HepG2 (cell line): ENCODE results near the gene TUG1. TPM values are rescaled to one million over a fixed set of nuclear protein-coding genes. Genes with fewer than 3 reads are reported as not detected.

Source experiments
- ATAC-seq: fragments of 200-7000 bp; cut with Tn5 transposase; 3 replicates; pipeline ENCODE4 v1.9.1; 2020; ENCODE audit warnings: mild to moderate bottlenecking, moderate library complexity
- BruUV-seq: library from RNA; stranded (reverse); fragments of 400-500 nt; replicated peaks from 2 replicates; lab custom pipeline; 2021; lab: Mats Ljungman, UMichigan
- CTCF ChIA-PET: fragments of 300-600 bp; formaldehyde crosslinking; extraction: SDS; loops from one replicate; lab custom pipeline; 2021; ENCODE audit warnings: low total read pairs, inconsistent platforms, low intra/inter-chr PET ratio; lab: Yijun Ruan, JAX
- POLR2A ChIA-PET: fragments of 350-600 bp; sonication (Branson Sonifier 250); formaldehyde crosslinking; loops from one replicate; lab custom pipeline; 2020; ENCODE audit warnings: antibody characterized with exemption, inconsistent platforms; lab: Yijun Ruan, JAX
- DNase-seq: peaks from one replicate; pipeline ENCODE4 v3.0.0-alpha.2; 2015; ENCODE audit warnings: low spot score
- FAIRE-seq: peaks from 3 replicates; lab custom pipeline; 2011; peaks lifted over from hg19 to GRCh38; lab: Jason Lieb, UNC
- H2AFZ ChIP-seq: one replicate; pipeline ENCODE4 v1.6.1; 2011; ENCODE audit warnings: low read length, inconsistent platforms
- H3K27ac ChIP-seq: fragments of 300-600 bp; 3 replicates; pipeline ENCODE4 v1.8.0; 2011; ENCODE audit warnings: mixed run types, mild to moderate bottlenecking, mixed read lengths, low read length, inconsistent platforms; ENCODE audit not compliant: insufficient read depth; ENCODE audit errors: extremely low read length
- H3K27me3 ChIP-seq, 2 experiments: fragments of 200-600 bp in 1 of 2; 2 replicates in 1 of 2; 3 replicates in 1 of 2; pipeline versions ENCODE4 v1.6.0 to v1.8.0; 2011; ENCODE audit warnings: low read length in 2 of 2, mild to moderate bottlenecking in 2 of 2, moderate library complexity in 2 of 2, inconsistent platforms in 1 of 2; ENCODE audit not compliant: insufficient read depth in 2 of 2, control insufficient read depth in 1 of 2
- H3K36me3 ChIP-seq, 2 experiments: fragments of 200-600 bp in 1 of 2; replicated peaks in 1 of 2; 2 replicates in 1 of 2; 3 replicates in 1 of 2; pipeline versions ENCODE4 v1.5.1 to v1.8.0; 2011; ENCODE audit warnings: low read length in 2 of 2, inconsistent platforms in 1 of 2; ENCODE audit not compliant: insufficient read depth in 2 of 2, control insufficient read depth in 1 of 2
- H3K4me1 ChIP-seq: 2 replicates; pipeline ENCODE4 v1.5.1; 2012; ENCODE audit warnings: low read length, inconsistent platforms; ENCODE audit not compliant: insufficient read depth
- H3K4me2 ChIP-seq: 2 replicates; pipeline ENCODE4 v1.6.0; 2011; ENCODE audit warnings: low read depth, low read length, inconsistent platforms
- H3K4me3 ChIP-seq, 3 experiments: fragments of 200-600 bp in 1 of 3; sonication (generic), shearing (Covaris generic) in 1 of 3; replicated peaks in 1 of 3; 2 replicates each; pipeline ENCODE4 v1.5.1; 2011 to 2016; ENCODE audit warnings: low read length in 3 of 3, inconsistent platforms in 2 of 3, low read depth in 2 of 3, mild to moderate bottlenecking in 2 of 3, control low read depth in 1 of 3, mixed read lengths in 1 of 3; ENCODE audit not compliant: insufficient read depth in 1 of 3
- H3K79me2 ChIP-seq: one replicate; pipeline ENCODE4 v1.6.1; 2011; ENCODE audit warnings: low read length, inconsistent platforms; ENCODE audit not compliant: insufficient read depth
- H3K9ac ChIP-seq: 2 replicates; pipeline ENCODE4 v1.6.0; 2011; ENCODE audit warnings: mild to moderate bottlenecking, low read depth, low read length, inconsistent platforms; ENCODE audit not compliant: insufficient read depth
- H3K9me3 ChIP-seq: 2 replicates; pipeline ENCODE4 v1.5.1; 2012; ENCODE audit warnings: mild to moderate bottlenecking, low read length
- H4K20me1 ChIP-seq: 2 replicates; pipeline ENCODE4 v1.6.0; 2011; ENCODE audit warnings: inconsistent platforms, mild to moderate bottlenecking, low read length, moderate library complexity; ENCODE audit not compliant: insufficient read depth
- GATAD1 ChIP-seq: IDR thresholded peaks from 2 replicates; pipeline ENCODE4 v1.6.1; 2016; ENCODE audit warnings: missing genetic modification reagents, missing compliant biosample characterization
- KAT8 ChIP-seq: IDR thresholded peaks from 2 replicates; pipeline ENCODE4 v1.6.1; 2016; ENCODE audit warnings: missing genetic modification reagents, missing compliant biosample characterization
- SSRP1 ChIP-seq: IDR thresholded peaks from 2 replicates; pipeline ENCODE4 v1.6.1; 2016; ENCODE audit warnings: control low read depth
- TERF1 ChIP-seq: sonication (generic); formaldehyde crosslinking; IDR thresholded peaks from 2 replicates; pipeline ENCODE4 v1.8.0; 2022; ENCODE audit warnings: mild to moderate bottlenecking, missing genetic modification reagents, moderate library complexity
- TSC22D2 ChIP-seq: sonication (generic); formaldehyde crosslinking; IDR thresholded peaks from 2 replicates; pipeline ENCODE4 v1.5.1; 2020; ENCODE audit warnings: missing genetic modification reagents, mild to moderate bottlenecking, borderline replicate concordance
- ZBTB10 ChIP-seq: sonication (generic); formaldehyde crosslinking; IDR thresholded peaks from 2 replicates; pipeline ENCODE4 v1.4.0; 2020; ENCODE audit warnings: missing genetic modification reagents, borderline replicate concordance
- ZFP36L1 ChIP-seq: sonication (generic); formaldehyde crosslinking; IDR thresholded peaks from 2 replicates; pipeline ENCODE4 v1.8.0; 2022; ENCODE audit warnings: mild to moderate bottlenecking, missing genetic modification reagents, moderate library complexity
- ZFX ChIP-seq: sonication (generic); formaldehyde crosslinking; IDR thresholded peaks from 2 replicates; pipeline ENCODE4 v1.4.0; 2020; ENCODE audit warnings: mild to moderate bottlenecking, low read depth, missing genetic modification reagents, moderate library complexity
- ZMYM2 ChIP-seq: sonication (generic); formaldehyde crosslinking; IDR thresholded peaks from 2 replicates; pipeline ENCODE4 v1.8.0; 2022; ENCODE audit warnings: mild to moderate bottlenecking, missing genetic modification reagents
- ZNF143 ChIP-seq: sonication (generic); formaldehyde crosslinking; IDR thresholded peaks from 2 replicates; pipeline ENCODE4 v1.4.0; 2020; ENCODE audit warnings: missing genetic modification reagents
- ZNF430 ChIP-seq: sonication (generic); formaldehyde crosslinking; IDR thresholded peaks from 2 replicates; pipeline ENCODE4 v1.9.0; 2021; ENCODE audit warnings: mild to moderate bottlenecking, missing genetic modification reagents
- ZNF724P ChIP-seq: sonication (generic); formaldehyde crosslinking; IDR thresholded peaks from 2 replicates; pipeline ENCODE4 v1.8.0; 2022; ENCODE audit warnings: missing genetic modification reagents, borderline replicate concordance
- WGBS: methylation state at CpG from one replicate; pipeline ENCODE4 v1.1.6; 2017; ENCODE audit warnings: low lambda C conversion rate; 5-methylcytosine and 5-hydroxymethylcytosine counted together
- in situ Hi-C: cut with HindIII; loops from 2 replicates; pipeline ENCODE4 v1.10.0; 2017; ENCODE audit warnings: low pct_unique_long_range_greater_than_20kb; ENCODE audit not compliant: extremely low pct_ligation_motif_present
- intact Hi-C: fragments of 100-400 bp; cut with micrococcal nuclease; formaldehyde crosslinking; loops from one replicate; pipeline ENCODE4 v1.10.0; 2022; ENCODE audit not compliant: unreplicated experiment
- polyA plus RNA-seq, 8 experiments: library from polyadenylated mRNA; depleted of rRNA in 3 of 8; stranded (reverse) in 7 of 8; unstranded in 1 of 8; fragments of >200 nt; fragmentation: Illumina TruSeq in 4 of 8; extraction: Trizol in 4 of 8; gene quantifications; 2 replicates each; pipeline versions ENCODE4 v1.2.1 to v1.2.3, GENCODE V29; 2011 to 2016; ENCODE audit warnings: low read depth in 4 of 8, missing spikeins in 1 of 8, mixed read lengths in 1 of 8; ENCODE audit not compliant: insufficient read depth in 1 of 8
- total RNA-seq, 5 experiments: library from RNA; depleted of rRNA; stranded (reverse); fragments of >200 nt; fragmentation: Illumina TruSeq; extraction: Trizol; gene quantifications; 2 replicates each; pipeline ENCODE4 v1.2.3, GENCODE V29; 2016; ENCODE audit warnings: low read depth in 1 of 5
- TF ChIP-seq, protein P1 (sequence below): sonication (generic); formaldehyde crosslinking; IDR thresholded peaks from 2 replicates; pipeline ENCODE4 v1.4.0; 2020; ENCODE audit warnings: mild to moderate bottlenecking, missing genetic modification reagents

TUG1 gene
- total and polyA plus RNA-seq, 2 of the 13 experiments (the other 11 are each of a cell fraction or from before 2014, with no cell fraction given): 35.2 to 122 TPM

GRCh38 chr22:30944986-30945385 lies 24.1 kb upstream of the TUG1 start:
- DNase-seq (no peak), FAIRE-seq (no peak), ATAC-seq (no peak)
- no peaks in the 10 kb centered on the region for H3K9me3 ChIP-seq
- H4K20me1 ChIP-seq: no peaks in the 10 kb centered on the region
- CTCF ChIA-PET: no interaction called here
- peaks cover 48 to 98% of the 10 kb centered on the region in 2 experiments for H3K36me3 ChIP-seq
- TF ChIP-seq ZFX (CRISPR knock-in tag) (no peak), ZNF430 (no peak), TERF1 (CRISPR knock-in tag) (no peak), GATAD1 (CRISPR knock-in tag) (no peak), SSRP1 (CRISPR knock-in tag) (no peak), TSC22D2 (CRISPR knock-in tag) (no peak)
- POLR2A ChIA-PET: interaction anchor here (1.3 kb wide), 1 partner anchor 136 kb away, joined by 3 read pairs; the partner anchor contains the start of gene SMTN
- no peak overlapping the region for H3K9ac ChIP-seq
- no TSS peak for BruUV-seq
- WGBS: 99% methylated on average over 4 of the region's 4 CpGs
- H2AFZ ChIP-seq: no peak overlapping the region
- H3K4me3 ChIP-seq: no peak overlapping the region
- no peaks in the 10 kb centered on the region for H3K4me1 ChIP-seq
- no peak overlapping the region for H3K27ac ChIP-seq
- H3K79me2 ChIP-seq: no peaks in the 10 kb centered on the region
- in situ Hi-C loops: no loop called here
- H3K27me3 ChIP-seq: no peaks in the 10 kb centered on the region
- intact Hi-C loops: loop anchor here (5.0 kb wide), 1 partner anchor 137 kb away; the partner anchor contains the start of gene SMTN
- no peak overlapping the region for H3K4me2 ChIP-seq

DNA sequence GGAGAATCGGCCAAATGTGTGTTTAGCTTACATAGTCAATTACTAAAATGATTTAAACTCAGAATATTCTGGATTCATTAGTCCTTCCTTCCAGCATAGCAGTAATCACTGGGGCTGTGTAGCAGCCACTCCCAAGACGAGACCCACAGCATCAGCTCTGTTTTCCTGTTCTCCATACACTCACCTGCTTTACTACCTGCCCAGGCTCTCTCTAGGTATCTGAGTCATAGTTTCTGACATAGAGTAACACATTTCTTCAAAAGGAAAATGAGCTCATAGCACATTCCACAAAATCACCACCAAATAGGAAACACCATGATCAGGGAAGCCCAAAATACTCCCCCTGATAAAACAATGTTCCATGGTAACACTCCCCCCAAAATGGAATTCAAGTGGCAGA lies 23.4 kb upstream of the TUG1 start:
- in situ Hi-C loops: no loop called here
- CTCF ChIA-PET: no interaction called here
- TF ChIP-seq ZBTB10 (CRISPR knock-in tag) (no peak), ZFP36L1 (CRISPR knock-in tag) (no peak), ZNF724P (no peak), ZNF143 (CRISPR knock-in tag) (no peak), KAT8 (CRISPR knock-in tag) (no peak), ZMYM2 (CRISPR knock-in tag) (no peak)
- TF ChIP-seq, protein P1, sequence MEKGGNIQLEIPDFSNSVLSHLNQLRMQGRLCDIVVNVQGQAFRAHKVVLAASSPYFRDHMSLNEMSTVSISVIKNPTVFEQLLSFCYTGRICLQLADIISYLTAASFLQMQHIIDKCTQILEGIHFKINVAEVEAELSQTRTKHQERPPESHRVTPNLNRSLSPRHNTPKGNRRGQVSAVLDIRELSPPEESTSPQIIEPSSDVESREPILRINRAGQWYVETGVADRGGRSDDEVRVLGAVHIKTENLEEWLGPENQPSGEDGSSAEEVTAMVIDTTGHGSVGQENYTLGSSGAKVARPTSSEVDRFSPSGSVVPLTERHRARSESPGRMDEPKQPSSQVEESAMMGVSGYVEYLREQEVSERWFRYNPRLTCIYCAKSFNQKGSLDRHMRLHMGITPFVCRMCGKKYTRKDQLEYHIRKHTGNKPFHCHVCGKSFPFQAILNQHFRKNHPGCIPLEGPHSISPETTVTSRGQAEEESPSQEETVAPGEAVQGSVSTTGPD: no peak

More for the DNA sequence above, 23.4 kb upstream of the TUG1 start:
- 100% methylated on average over 2 of the region's 2 CpGs for WGBS
- Histone ChIP-seq H3K36me3 (peaks cover 49 to 98% of the 10 kb centered on the region in 2 experiments), H4K20me1 (no peaks in the 10 kb centered on the region), H3K9me3 (no peaks in the 10 kb centered on the region), H3K9ac (no peak overlapping the region), H2AFZ (no peak overlapping the region), H3K79me2 (no peaks in the 10 kb centered on the region), H3K4me1 (no peaks in the 10 kb centered on the region), H3K27me3 (no peaks in the 10 kb centered on the region), H3K4me2 (no peak overlapping the region), H3K27ac (no peak overlapping the region), H3K4me3 (no peak overlapping the region)
- no TSS peak for BruUV-seq
- no peak for DNase-seq
- ATAC-seq: no peak
- POLR2A ChIA-PET: interaction anchor here (1.3 kb wide), 1 partner anchor 135 kb away, joined by 3 read pairs; the partner anchor contains the start of gene SMTN
- FAIRE-seq: no peak
- intact Hi-C loops: loop anchor here (5.0 kb wide), 1 partner anchor 137 kb away; the partner anchor contains the start of gene SMTN
